Esophagus squamous epithelium (tissue), 4 donors: Measurements from ENCODE around the gene CACNB2.

Experiments
- CTCF ChIP-seq, 6 experiments: fragments of 450-650 bp in 4 of 6; fragments of 200-600 bp in 2 of 6; sonication (generic) in 2 of 6; IDR thresholded peaks; one replicate each; pipeline ENCODE4 v1.5.1; 2016 to 2019; ENCODE audit warnings: antibody characterized with exemption in 6 of 6, mild to moderate bottlenecking in 4 of 6, moderate library complexity in 4 of 6
- POLR2A ChIP-seq, 4 donors: fragments of 450-650 bp; IDR thresholded peaks; one replicate each; pipeline ENCODE4 v1.6.1; 2017; ENCODE audit warnings: antibody characterized with exemption in 4 of 4, mild to moderate bottlenecking in 4 of 4, moderate library complexity in 3 of 4

- TF ChIP-seq CTCF (IDR thresholded peaks at IDR 0.05) (no peak), POLR2A (IDR thresholded peaks at IDR 0.05) (no peak)
Measured at GRCh38 chr10:18437486-18437885, 297.3 kb downstream of the CACNB2 start.
